A549 (cell line): Measurements from ENCODE around the gene ZNF483. TPM values are rescaled to one million over a fixed set of nuclear protein-coding genes. Genes with fewer than 3 reads are reported as not detected.
"Not testable (repeated sequence)": the region's sequence is repeated elsewhere in the genome, so short reads cannot be mapped to it uniquely, and the experiment has no call there.

Source experiments
- ATAC-seq, 2 experiments: fragments of 200-7000 bp in 1 of 2; fragments of >200 bp in 1 of 2; cut with Nextera tagmentation in 1 of 2; cut with Tn5 transposase in 1 of 2; 3 replicates each; pipeline versions ENCODE4 v1.8.0 to v1.9.1; 2018 to 2020; ENCODE audit warnings: mild to moderate bottlenecking in 1 of 2, moderate library complexity in 1 of 2
- CTCF ChIA-PET: fragments of 300-600 bp; sonication (Branson Sonifier 250); formaldehyde crosslinking; extraction: SDS; loops from one replicate; lab custom pipeline; 2021; ENCODE audit warnings: antibody characterized with exemption, inconsistent platforms; lab: Yijun Ruan, JAX
- POLR2A ChIA-PET: fragments of 350-600 bp; formaldehyde crosslinking; extraction: SDS; loops from one replicate; lab custom pipeline; 2021; ENCODE audit warnings: antibody characterized with exemption, inconsistent platforms; lab: Yijun Ruan, JAX
- DNase-seq, 2 experiments: peaks; one replicate each; pipeline versions ENCODE4 v3.0.0 to v3.0.0-alpha.2; 2011 to 2016; ENCODE audit warnings: low read depth in 1 of 2, low spot score in 1 of 2
- FAIRE-seq: peaks from 2 replicates; lab custom pipeline; 2011; peaks lifted over from hg19 to GRCh38; lab: Jason Lieb, UNC
- H3K27ac ChIP-seq, 2 experiments: fragments of >200 bp; sonication (Bioruptor Twin); formaldehyde crosslinking; 3 replicates each; pipeline ENCODE4 v1.5.1; 2016 to 2017
- H3K4me1 ChIP-seq: fragments of >200 bp; sonication (Bioruptor Twin); formaldehyde crosslinking; 3 replicates; pipeline ENCODE4 v1.6.1; 2016
- H3K4me2 ChIP-seq: fragments of >200 bp; sonication (Bioruptor Twin); formaldehyde crosslinking; 3 replicates; pipeline ENCODE4 v1.6.1; 2016
- H3K4me3 ChIP-seq: fragments of >200 bp; sonication (Bioruptor Twin); formaldehyde crosslinking; 3 replicates; pipeline ENCODE4 v1.5.1; 2016
- H3K9me3 ChIP-seq: fragments of >200 bp; sonication (Bioruptor Twin); formaldehyde crosslinking; 3 replicates; pipeline ENCODE4 v1.6.1; 2016
- ATOH8 ChIP-seq: fragments of 250-450 bp; sonication (Bioruptor Pico); IDR thresholded peaks from 2 replicates; pipeline ENCODE4 v1.5.0; 2020; ENCODE audit warnings: low read depth, mild to moderate bottlenecking, moderate library complexity
- CBX2 ChIP-seq: fragments of 200-600 bp; sonication (generic); IDR thresholded peaks from 2 replicates; pipeline ENCODE4 v1.6.1; 2016; ENCODE audit warnings: low read depth, mild to moderate bottlenecking, borderline replicate concordance
- CTCF ChIP-seq: fragments of >200 bp; sonication (Bioruptor Twin); formaldehyde crosslinking; IDR thresholded peaks from 3 replicates; pipeline ENCODE4 v1.5.1; 2016
- EHF ChIP-seq: fragments of 250-450 bp; sonication (Bioruptor Pico); IDR thresholded peaks from 2 replicates; pipeline ENCODE4 v1.5.0; 2020; ENCODE audit warnings: mild to moderate bottlenecking
- EHMT2 ChIP-seq: fragments of 200-600 bp; sonication (generic); IDR thresholded peaks from 2 replicates; pipeline ENCODE4 v1.6.1; 2016; ENCODE audit warnings: antibody characterized with exemption, low read depth, mild to moderate bottlenecking, moderate library complexity
- ELK1 ChIP-seq: fragments of 150-350 bp; IDR thresholded peaks from 2 replicates; pipeline ENCODE4 v1.6.1; 2014; ENCODE audit warnings: low read depth, mild to moderate bottlenecking, low read length
- EP300 ChIP-seq, 2 experiments: fragments of >200 bp; sonication (Bioruptor Twin); formaldehyde crosslinking; IDR thresholded peaks; 2 replicates in 1 of 2; 3 replicates in 1 of 2; pipeline ENCODE4 v1.6.1; 2016 to 2017
- FOSB ChIP-seq: fragments of 250-450 bp; sonication (Bioruptor Pico); IDR thresholded peaks from 2 replicates; pipeline ENCODE4 v1.5.0; 2020; ENCODE audit warnings: mild to moderate bottlenecking, moderate library complexity
- FOSL2 ChIP-seq, 2 experiments: fragments of 450-650 bp in 1 of 2; fragments of >200 bp in 1 of 2; sonication (Bioruptor Twin) in 1 of 2; formaldehyde crosslinking; IDR thresholded peaks; 2 replicates each; pipeline versions ENCODE4 v1.5.0 to v1.6.1; 2016 to 2020; ENCODE audit warnings: mild to moderate bottlenecking in 1 of 2, moderate library complexity in 1 of 2
- HES2 ChIP-seq: fragments of >200 bp; sonication (Bioruptor Twin); formaldehyde crosslinking; IDR thresholded peaks from 2 replicates; pipeline ENCODE4 v1.6.1; 2016
- HOXA7 ChIP-seq: fragments of 250-450 bp; sonication (Bioruptor Pico); IDR thresholded peaks from 2 replicates; pipeline ENCODE4 v1.5.0; 2020; ENCODE audit warnings: mild to moderate bottlenecking, moderate library complexity
- KDM5A ChIP-seq: fragments of 200-600 bp; sonication (generic); IDR thresholded peaks from 2 replicates; pipeline ENCODE4 v1.6.1; 2016; ENCODE audit warnings: antibody characterized with exemption, mild to moderate bottlenecking
- NR3C1 ChIP-seq: fragments of >200 bp; sonication (Bioruptor Twin); formaldehyde crosslinking; IDR thresholded peaks from 3 replicates; pipeline ENCODE4 v1.6.1; 2017
- POLR2AphosphoS2 ChIP-seq: conservative IDR thresholded peaks from 2 replicates; pipeline ENCODE4 v1.6.1; 2012; ENCODE audit warnings: low read length, improper control_type of control experiment, inconsistent platforms
- RAD21 ChIP-seq, 2 experiments: fragments of >200 bp in 1 of 2; sonication (Bioruptor Twin) in 1 of 2; formaldehyde crosslinking in 1 of 2; IDR thresholded peaks in 1 of 2; conservative IDR thresholded peaks in 1 of 2; 2 replicates in 1 of 2; 3 replicates in 1 of 2; pipeline ENCODE4 v1.6.1; 2012 to 2018; ENCODE audit warnings: inconsistent platforms in 1 of 2
- RARB ChIP-seq: fragments of 250-450 bp; sonication (Bioruptor Pico); IDR thresholded peaks from 2 replicates; pipeline ENCODE4 v1.8.0; 2021; ENCODE audit warnings: mild to moderate bottlenecking, moderate library complexity
- RCOR1 ChIP-seq: fragments of 150-350 bp; IDR thresholded peaks from 2 replicates; pipeline ENCODE4 v1.6.1; 2014; ENCODE audit warnings: antibody characterized with exemption, low read length, low read depth
- RFX5 ChIP-seq: fragments of 450-650 bp; IDR thresholded peaks from 2 replicates; pipeline ENCODE4 v1.7.1; 2014; ENCODE audit warnings: antibody characterized with exemption, mild to moderate bottlenecking, moderate library complexity
- TFCP2L1 ChIP-seq: fragments of 250-450 bp; sonication (Bioruptor Pico); IDR thresholded peaks from 2 replicates; pipeline ENCODE4 v1.5.0; 2021; ENCODE audit warnings: mild to moderate bottlenecking
- TP53 ChIP-seq: fragments of 250-450 bp; sonication (Bioruptor Pico); IDR thresholded peaks from 2 replicates; pipeline ENCODE4 v1.5.0; 2021; ENCODE audit warnings: mild to moderate bottlenecking, moderate library complexity
- ZFP36 ChIP-seq: fragments of 450-650 bp; IDR thresholded peaks from 2 replicates; pipeline ENCODE4 v1.6.1; 2014; ENCODE audit warnings: borderline replicate concordance; ENCODE audit not compliant: partially characterized antibody
- WGBS: methylation state at CpG from one replicate; pipeline ENCODE4 v1.1.6; 2017; ENCODE audit errors: missing lambda C conversion rate; 5-methylcytosine and 5-hydroxymethylcytosine counted together
- polyA plus RNA-seq, 4 experiments: library from polyadenylated mRNA; depleted of rRNA in 3 of 4; stranded (reverse); fragments of >200 nt; fragmentation: RNase III in 1 of 4; extraction: RNeasy Plus Mini Kit Qiagen cat#74134 plus additional on column Dnase treatment in 1 of 4; gene quantifications; 2 replicates in 3 of 4; 3 replicates in 1 of 4; pipeline ENCODE4 v1.2.3, GENCODE V29; 2011 to 2017
- TF ChIP-seq, protein P1 (sequence below): IDR thresholded peaks from 2 replicates; pipeline ENCODE4 v1.6.1; 2012
- TF ChIP-seq, protein P2 (sequence below): IDR thresholded peaks from 2 replicates; pipeline ENCODE4 v1.6.1; 2012; ENCODE audit warnings: low read depth, borderline replicate concordance

ZNF483 gene
- polyA plus RNA-seq, 2 of the 4 experiments (the other 2 are of a cell fraction) = 1.0 to 2.8 TPM

DNA sequence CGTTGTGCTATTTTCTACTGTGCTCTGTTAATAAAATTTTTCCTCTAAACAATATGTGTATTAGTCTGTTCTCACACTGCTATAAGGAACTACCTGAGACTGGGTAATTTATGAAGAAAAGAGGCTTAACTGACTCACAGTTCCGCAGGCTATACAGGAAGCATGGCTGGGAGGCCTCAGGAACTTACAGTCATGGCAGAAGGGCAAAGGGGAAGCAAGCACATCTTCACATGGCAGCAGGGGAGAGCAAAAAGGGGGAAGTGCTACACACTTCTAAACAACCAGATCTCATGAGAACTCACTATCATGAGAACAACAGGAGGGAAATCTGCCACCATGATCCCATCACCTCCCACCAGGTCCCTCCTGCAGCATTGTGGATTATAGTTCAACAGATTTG, 30.4 kb downstream of the ZNF483 start:
- POLR2A ChIA-PET, FAIRE-seq, H3K4me2 ChIP-seq, DNase-seq, H3K4me1 ChIP-seq, H3K4me3 ChIP-seq, ATAC-seq, H3K27ac ChIP-seq: not testable (repeated sequence)
- CTCF ChIA-PET = interaction anchor here (1.3 kb wide), 1 partner anchor 43 kb away, joined by 3 read pairs; no protein-coding TSS in a partner anchor
- WGBS = 94% methylated on average over 2 of the region's 2 CpGs
- peaks cover 65% of the 10 kb centered on the region for H3K9me3 ChIP-seq

- TF ChIP-seq RARB (peak; percentile 69; the same call in 1 of the 2 replicates), ATOH8 (CRISPR knock-in tag) (0 out of 2 replicates have a peak, but pooled peaks have one; percentile 9), ZFP36 (no peak), TFCP2L1 (peak; percentile 65), EHMT2 (no peak), EP300 (IDR thresholded peaks at IDR 0.05) (no peak), RAD21 (conservative IDR thresholded peaks at IDR 0.05 in 1 of 2, IDR thresholded peaks at IDR 0.05 in 1 of 2) (no peak), RCOR1 (no peak), EHF (CRISPR knock-in tag) (no peak), ELK1 (no peak), CTCF (no peak), POLR2AphosphoS2 (peak; percentile 19; the same call in 1 of the 2 replicates), KDM5A (no peak), CBX2 (no peak), FOSB (peak; percentile 46; the same call in 1 of the 2 replicates), HOXA7 (CRISPR knock-in tag) (peak; percentile 71), NR3C1 (no peak), HES2 (no peak), FOSL2 (IDR thresholded peaks at IDR 0.05) (no peak), FOSL2 (CRISPR knock-in tag; IDR thresholded peaks at IDR 0.05) (peak; percentile 32), TP53 (CRISPR knock-in tag) (peak; percentile 66; the same call in 1 of the 2 replicates), RFX5 (no peak)
- TF ChIP-seq, protein P1, sequence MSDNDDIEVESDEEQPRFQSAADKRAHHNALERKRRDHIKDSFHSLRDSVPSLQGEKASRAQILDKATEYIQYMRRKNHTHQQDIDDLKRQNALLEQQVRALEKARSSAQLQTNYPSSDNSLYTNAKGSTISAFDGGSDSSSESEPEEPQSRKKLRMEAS = no peak
- TF ChIP-seq, protein P2, sequence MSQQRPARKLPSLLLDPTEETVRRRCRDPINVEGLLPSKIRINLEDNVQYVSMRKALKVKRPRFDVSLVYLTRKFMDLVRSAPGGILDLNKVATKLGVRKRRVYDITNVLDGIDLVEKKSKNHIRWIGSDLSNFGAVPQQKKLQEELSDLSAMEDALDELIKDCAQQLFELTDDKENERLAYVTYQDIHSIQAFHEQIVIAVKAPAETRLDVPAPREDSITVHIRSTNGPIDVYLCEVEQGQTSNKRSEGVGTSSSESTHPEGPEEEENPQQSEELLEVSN = no peak
- DNase-seq (peak in 1 of 2 experiments; percentile 53), FAIRE-seq (no peak), ATAC-seq (peak; percentile 68 to 69)
- Histone ChIP-seq H3K27ac (no peak overlapping the region), H3K4me1 (no peaks in the 10 kb centered on the region), H3K9me3 (peaks cover 37% of the 10 kb centered on the region), H3K4me2 (no peak overlapping the region), H3K4me3 (no peak overlapping the region)
- CTCF ChIA-PET = no interaction called here
- WGBS = 73% methylated on average over 7 of the region's 7 CpGs
- POLR2A ChIA-PET = interaction anchor here (0.6 to 1.0 kb wide), 2 partner anchors 76 to 102 kb away, joined by 3 to 4 read pairs; partner anchors contain the start of gene GNG10
Measured at GRCh38 chr9:111559000-111559610, 34.1 kb downstream of the ZNF483 start.
